Measurements from ENCODE around the gene MLST8.

The MLST8 gene

DNA sequence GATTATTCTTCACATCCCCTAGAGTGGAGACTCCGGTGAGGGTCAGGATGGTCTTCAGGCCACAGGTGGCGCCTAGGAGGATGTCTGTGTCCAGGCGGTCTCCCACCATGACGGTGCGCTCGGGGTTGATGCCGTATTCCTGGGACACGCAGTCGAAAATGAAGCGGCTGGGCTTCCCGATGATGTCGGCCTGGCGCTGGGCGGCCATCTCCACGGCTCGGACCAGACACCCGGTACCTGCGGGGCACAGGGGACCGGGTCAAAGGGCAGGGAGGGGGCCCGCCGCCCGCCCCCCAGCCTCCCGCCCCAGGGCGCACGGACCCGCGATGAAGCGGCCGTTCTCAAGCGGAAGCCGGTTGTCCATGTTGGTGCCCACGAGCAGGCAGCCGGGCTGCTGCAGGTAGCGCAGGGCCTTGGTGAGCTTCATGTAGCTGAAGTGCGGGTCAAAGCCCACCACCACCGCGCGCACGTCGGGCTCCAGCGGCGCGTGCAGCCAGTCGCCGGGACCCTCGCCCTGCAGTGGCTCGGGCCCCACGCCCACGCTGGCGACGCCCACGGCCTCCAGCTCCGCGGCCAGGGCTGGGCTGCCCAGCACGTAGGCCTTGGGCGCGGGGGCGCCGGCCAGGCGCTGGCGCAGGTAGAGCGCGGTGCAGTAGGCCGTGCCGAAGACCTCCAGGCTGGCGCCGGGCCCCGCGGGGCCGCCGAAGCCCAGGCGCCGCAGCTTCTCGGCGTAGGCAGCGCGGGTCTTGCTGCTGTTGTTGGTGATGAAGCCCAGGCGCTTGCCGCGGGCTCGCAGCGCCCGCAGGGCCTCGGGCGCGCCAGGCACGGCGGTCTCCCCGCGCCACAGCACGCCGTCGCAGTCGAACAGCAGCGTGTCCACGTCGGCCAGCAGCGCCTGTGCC lies 8.8 kb downstream of the MLST8 start:
- no peaks in the 10 kb centered on the region for H3K9me3 ChIP-seq (ENCODE audit: severe bottlenecking)
- H3K27ac ChIP-seq: peak overlapping the region; percentile 93
- DNase-seq: no peak
- peak overlapping the region; percentile 73 for H3K4me3 ChIP-seq (ENCODE audit: low read depth, low read length)
- H3K27me3 ChIP-seq (ENCODE audit: insufficient read depth, low read depth, severe bottlenecking): no peaks in the 10 kb centered on the region
- 0 out of 2 replicates have a peak, but pooled peaks have one; percentile 5 for TF ChIP-seq CTCF (IDR thresholded peaks at IDR 0.05; ENCODE audit: low read depth, low read length)
- H3K36me3 ChIP-seq: peaks cover 39% of the 10 kb centered on the region

DNA sequence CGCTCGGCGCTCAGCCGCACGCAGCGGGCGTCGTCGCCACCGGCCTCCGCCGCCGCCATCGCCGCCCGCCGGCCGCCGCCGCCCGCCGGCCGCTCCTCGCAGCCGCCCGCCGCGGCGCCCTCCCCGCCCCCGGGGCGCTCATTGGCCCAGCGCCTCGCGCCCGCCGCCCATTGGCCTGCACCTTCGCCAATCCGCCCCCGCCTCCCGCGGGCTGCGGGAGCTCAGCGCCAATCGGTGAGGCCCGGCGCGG lies 9.4 kb downstream of the MLST8 start, which contains the start of gene PGP:
Gene PGP, minus strand, starts transcription at position 122 of the 250 bp plus-strand sequence. Its CDS starts 63 bp downstream, at position 59.
- Histone ChIP-seq H3K27me3 (ENCODE audit: insufficient read depth, low read depth, severe bottlenecking) (no peaks in the 10 kb centered on the region), H3K36me3 (peaks cover 33% of the 10 kb centered on the region), H3K27ac (peak within 1 kb of the TSS; percentile 96), H3K4me3 (ENCODE audit: low read depth, low read length) (peak within 1 kb of the TSS; percentile 77), H3K9me3 (ENCODE audit: severe bottlenecking) (no peaks in the 10 kb centered on the region)
- TF ChIP-seq CTCF (IDR thresholded peaks at IDR 0.05; ENCODE audit: low read depth, low read length): no peak
- DNase-seq: no peak

GRCh38 chr16:2216330-2216729 lies 11.1 kb downstream of the MLST8 start:
- Histone ChIP-seq H3K27ac (peak overlapping the region; percentile 96), H3K27me3 (ENCODE audit: insufficient read depth, low read depth, severe bottlenecking) (no peaks in the 10 kb centered on the region), H3K4me3 (ENCODE audit: low read depth, low read length) (no peak overlapping the region), H3K9me3 (ENCODE audit: severe bottlenecking) (no peaks in the 10 kb centered on the region), H3K36me3 (peaks cover 24% of the 10 kb centered on the region)
- no peak for DNase-seq
- no peak for TF ChIP-seq CTCF (IDR thresholded peaks at IDR 0.05; ENCODE audit: low read depth, low read length)

GRCh38 chr16:2223221-2223941 lies 18.1 kb downstream of the MLST8 start, which contains the start of gene E4F1:
Gene E4F1 (plus strand): TSS chr16:2223591. CDS start chr16:2223614, 23 bp downstream.
- H3K4me3 ChIP-seq (ENCODE audit: low read depth, low read length): peak within 1 kb of the TSS; percentile 97
- peak within 1 kb of the TSS; percentile 96 for H3K27ac ChIP-seq

DNA sequence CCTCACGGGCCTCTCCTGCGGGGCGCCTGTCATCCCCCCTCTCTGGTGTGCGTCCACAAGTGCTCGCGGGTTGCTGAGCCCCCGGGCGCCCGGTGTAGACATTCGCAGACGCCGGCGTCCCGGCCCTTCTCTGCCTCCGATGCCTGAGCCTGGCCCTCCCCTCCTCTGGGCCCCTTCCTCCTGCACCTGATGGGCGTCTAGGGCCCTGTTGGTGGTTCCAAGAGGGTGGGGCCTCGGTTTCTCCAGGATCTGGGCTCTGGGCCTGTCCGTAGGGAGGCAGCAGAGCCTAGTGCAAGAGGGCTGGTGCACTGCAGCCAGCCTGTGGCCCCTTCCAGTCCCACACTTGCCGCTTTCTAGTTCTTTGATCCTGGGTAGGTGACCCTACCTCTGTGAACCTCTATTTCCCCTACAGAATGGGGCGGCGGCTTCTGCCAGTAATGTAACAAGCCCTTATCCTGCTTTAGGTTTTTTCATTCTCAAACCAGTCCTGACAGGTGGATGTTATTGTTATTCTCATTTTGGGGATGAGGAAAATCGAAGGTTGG lies 18.8 kb downstream of the MLST8 start:
- Histone ChIP-seq H3K36me3 (peaks cover 45% of the 10 kb centered on the region), H3K4me3 (ENCODE audit: low read depth, low read length) (peak overlapping the region; percentile 97), H3K9me3 (ENCODE audit: severe bottlenecking) (no peaks in the 10 kb centered on the region), H3K27ac (peak overlapping the region; percentile 89), H3K27me3 (ENCODE audit: insufficient read depth, low read depth, severe bottlenecking) (no peaks in the 10 kb centered on the region)
- TF ChIP-seq CTCF (IDR thresholded peaks at IDR 0.05; ENCODE audit: low read depth, low read length): peak; percentile 23; the same call in 1 of the 2 replicates
- DNase-seq: no peak

More at GRCh38 chr16:2223221-2223941, 18.1 kb downstream of the MLST8 start, which contains the start of gene E4F1:
- Histone ChIP-seq H3K9me3 (ENCODE audit: severe bottlenecking) (no peaks in the 10 kb centered on the region), H3K36me3 (peaks cover 39% of the 10 kb centered on the region), H3K27me3 (ENCODE audit: insufficient read depth, low read depth, severe bottlenecking) (no peaks in the 10 kb centered on the region)
- DNase-seq: peak; percentile 100
- no peak for TF ChIP-seq CTCF (IDR thresholded peaks at IDR 0.05; ENCODE audit: low read depth, low read length)

All from WERI-Rb-1 (cell line).